GM12891 (cell line): ENCODE measurements around the gene PTCH1.

Experiments
- POLR2A ChIP-seq: IDR thresholded peaks from 2 replicates; pipeline ENCODE4 v1.6.1; 2011; ENCODE audit warnings: low read depth, low read length, control low read depth
- POLR2AphosphoS5 ChIP-seq: IDR thresholded peaks from 2 replicates; pipeline ENCODE4 v1.6.1; 2011; ENCODE audit warnings: low read depth, low read length, control low read depth
- SPI1 ChIP-seq: IDR thresholded peaks from 2 replicates; pipeline ENCODE4 v1.6.1; 2011; ENCODE audit warnings: low read depth, low read length, control low read depth
- TAF1 ChIP-seq: IDR thresholded peaks from 2 replicates; pipeline ENCODE4 v1.6.1; 2011; ENCODE audit warnings: low read depth, low read length, control low read depth

- TF ChIP-seq TAF1 (no peak), POLR2AphosphoS5 (no peak), POLR2A (no peak), SPI1 (no peak)
Measured at GRCh38 chr9:95514342-95514741, 2.4 kb downstream of the PTCH1 start.
